ENCODE data around the gene RRP12. TPM values are rescaled to one million over a fixed set of nuclear protein-coding genes. Genes with fewer than 3 reads are reported as not detected.

RRP12 gene
- polyA plus RNA-seq, 1 of the 3 experiments (the other 2 are of a cell fraction): 46.4 TPM

DNA sequence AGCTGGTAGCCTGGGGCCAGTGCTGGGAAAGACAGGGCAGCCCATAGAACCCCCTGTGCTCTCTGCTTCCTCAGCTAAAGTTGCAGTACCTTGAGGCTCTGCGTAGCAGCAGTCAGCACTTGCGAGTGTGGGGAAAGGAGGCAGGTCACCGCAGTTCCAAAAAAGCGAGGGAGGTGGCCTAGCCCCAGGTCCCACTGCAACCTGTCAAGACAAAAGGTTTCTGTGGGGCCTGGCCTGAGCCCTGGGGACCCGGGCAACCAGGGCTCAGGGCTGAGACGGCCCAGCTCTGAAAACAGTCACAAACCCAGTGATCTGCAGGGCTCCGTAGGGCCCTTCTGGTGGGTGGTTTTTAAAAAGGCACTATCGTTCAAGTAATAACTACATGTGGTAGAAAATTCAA, 19.5 kb downstream of the RRP12 start:
- ChIA-PET POLR2A (no interaction called here), CTCF (interaction anchor here (0.8 to 1.3 kb wide), 2 partner anchors 12 to 19 kb away, joined by 3 read pairs; partner anchors contain the start of gene RRP12)
- H3K4me2 ChIP-seq: no peak overlapping the region
- TF ChIP-seq MXI1 (IDR thresholded peaks at IDR 0.05; ENCODE audit: low read depth, low read length) (no peak), JUND (IDR thresholded peaks at IDR 0.05) (no peak)
- TF ChIP-seq, protein P1, sequence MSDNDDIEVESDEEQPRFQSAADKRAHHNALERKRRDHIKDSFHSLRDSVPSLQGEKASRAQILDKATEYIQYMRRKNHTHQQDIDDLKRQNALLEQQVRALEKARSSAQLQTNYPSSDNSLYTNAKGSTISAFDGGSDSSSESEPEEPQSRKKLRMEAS (IDR thresholded peaks at IDR 0.05; ENCODE audit: low read depth): no peak
- no peaks in the 10 kb centered on the region for H3K9me2 ChIP-seq
- peaks cover 20 to 65% of the 10 kb centered on the region in 2 experiments for H3K36me3 ChIP-seq (replicated peaks in 1 of 2; ENCODE audit: control insufficient read depth in 1 of 2, insufficient read depth in 2 of 2, low read length in 1 of 2)
- no peaks in the 10 kb centered on the region for H3K4me1 ChIP-seq (ENCODE audit: control insufficient read depth in 1 of 2, insufficient read depth in 2 of 2, low read depth in 1 of 2, low read length in 1 of 2)
- H3K27ac ChIP-seq (ENCODE audit: low read depth in 2 of 2, low read length in 1 of 2): no peak overlapping the region
- H3K27me3 ChIP-seq (ENCODE audit: insufficient read depth): no peaks in the 10 kb centered on the region
- H3F3A ChIP-seq (replicated peaks; ENCODE audit: insufficient read depth): no peaks in the 10 kb centered on the region
- DNase-seq: no peak
- no peaks in the 10 kb centered on the region for H3K9me3 ChIP-seq
- no peak overlapping the region for H3K4me3 ChIP-seq (ENCODE audit: low read depth in 2 of 2, low read length in 1 of 2)
- no peak overlapping the region for H3K9ac ChIP-seq
- H2AFZ ChIP-seq (ENCODE audit: low read depth): no peak overlapping the region
- H3K79me2 ChIP-seq (ENCODE audit: insufficient read depth): no peaks in the 10 kb centered on the region
- H4K20me1 ChIP-seq (ENCODE audit: insufficient read depth): no peaks in the 10 kb centered on the region
- WGBS (ENCODE audit: low lambda C conversion rate): 87% methylated on average over 8 of the region's 8 CpGs

DNA sequence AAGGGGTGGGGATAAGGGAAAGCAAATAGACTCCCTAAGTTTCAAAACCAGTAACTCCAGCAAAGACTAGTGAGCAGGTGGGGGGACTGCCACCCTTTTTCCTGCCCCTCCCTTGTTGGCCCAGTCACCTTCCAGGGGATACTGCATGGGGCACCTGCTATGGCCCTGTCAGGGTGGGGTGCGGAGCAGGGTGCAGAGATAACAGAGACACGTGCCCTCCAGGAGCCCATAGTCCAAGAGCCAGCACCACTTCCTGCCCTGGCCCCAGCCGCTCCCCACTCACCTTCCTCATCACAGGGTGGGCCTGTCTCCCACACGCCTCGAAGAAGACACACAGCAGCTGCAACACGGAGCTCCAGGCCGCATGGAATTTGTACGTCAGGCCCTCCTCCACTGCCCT, 20.6 kb downstream of the RRP12 start:
- TF ChIP-seq, protein P2, sequence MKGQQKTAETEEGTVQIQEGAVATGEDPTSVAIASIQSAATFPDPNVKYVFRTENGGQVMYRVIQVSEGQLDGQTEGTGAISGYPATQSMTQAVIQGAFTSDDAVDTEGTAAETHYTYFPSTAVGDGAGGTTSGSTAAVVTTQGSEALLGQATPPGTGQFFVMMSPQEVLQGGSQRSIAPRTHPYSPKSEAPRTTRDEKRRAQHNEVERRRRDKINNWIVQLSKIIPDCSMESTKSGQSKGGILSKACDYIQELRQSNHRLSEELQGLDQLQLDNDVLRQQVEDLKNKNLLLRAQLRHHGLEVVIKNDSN (IDR thresholded peaks at IDR 0.05; ENCODE audit: borderline replicate concordance, low read depth): no peak
- no peak for TF ChIP-seq POLR2AphosphoS5 (IDR thresholded peaks at IDR 0.05; ENCODE audit: low read depth, low read length)
- no peak for TF ChIP-seq ELF1 (IDR thresholded peaks at IDR 0.05)
- TF ChIP-seq, protein P3, sequence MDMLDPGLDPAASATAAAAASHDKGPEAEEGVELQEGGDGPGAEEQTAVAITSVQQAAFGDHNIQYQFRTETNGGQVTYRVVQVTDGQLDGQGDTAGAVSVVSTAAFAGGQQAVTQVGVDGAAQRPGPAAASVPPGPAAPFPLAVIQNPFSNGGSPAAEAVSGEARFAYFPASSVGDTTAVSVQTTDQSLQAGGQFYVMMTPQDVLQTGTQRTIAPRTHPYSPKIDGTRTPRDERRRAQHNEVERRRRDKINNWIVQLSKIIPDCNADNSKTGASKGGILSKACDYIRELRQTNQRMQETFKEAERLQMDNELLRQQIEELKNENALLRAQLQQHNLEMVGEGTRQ (IDR thresholded peaks at IDR 0.05; ENCODE audit: borderline replicate concordance, low read depth, low read length): no peak
- no peak for TF ChIP-seq NRF1 (IDR thresholded peaks at IDR 0.05; ENCODE audit: low read depth, low read length)
- TF ChIP-seq FOSL2 (IDR thresholded peaks at IDR 0.05; ENCODE audit: borderline replicate concordance, low read depth): no peak
- no peak for TF ChIP-seq RFX5 (IDR thresholded peaks at IDR 0.05; ENCODE audit: low read length)
- no peak for TF ChIP-seq RXRA (IDR thresholded peaks at IDR 0.05; ENCODE audit: borderline replicate concordance, low read depth)
- TF ChIP-seq, protein P4, sequence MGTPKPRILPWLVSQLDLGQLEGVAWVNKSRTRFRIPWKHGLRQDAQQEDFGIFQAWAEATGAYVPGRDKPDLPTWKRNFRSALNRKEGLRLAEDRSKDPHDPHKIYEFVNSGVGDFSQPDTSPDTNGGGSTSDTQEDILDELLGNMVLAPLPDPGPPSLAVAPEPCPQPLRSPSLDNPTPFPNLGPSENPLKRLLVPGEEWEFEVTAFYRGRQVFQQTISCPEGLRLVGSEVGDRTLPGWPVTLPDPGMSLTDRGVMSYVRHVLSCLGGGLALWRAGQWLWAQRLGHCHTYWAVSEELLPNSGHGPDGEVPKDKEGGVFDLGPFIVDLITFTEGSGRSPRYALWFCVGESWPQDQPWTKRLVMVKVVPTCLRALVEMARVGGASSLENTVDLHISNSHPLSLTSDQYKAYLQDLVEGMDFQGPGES (IDR thresholded peaks at IDR 0.05; ENCODE audit: low read depth, low read length): no peak
- no peak for TF ChIP-seq RCOR1 (IDR thresholded peaks at IDR 0.05; ENCODE audit: low read length)
- no peak for TF ChIP-seq GABPA (IDR thresholded peaks at IDR 0.05; ENCODE audit: low read depth)
- no peak for TF ChIP-seq FOXM1 (IDR thresholded peaks at IDR 0.05; ENCODE audit: low read depth)
- TF ChIP-seq, protein P1 (IDR thresholded peaks at IDR 0.05; ENCODE audit: low read depth): no peak
- TF ChIP-seq GATA2 (CRISPR knock-in tag; IDR thresholded peaks at IDR 0.05): no peak
- Histone ChIP-seq H3F3A (replicated peaks; ENCODE audit: insufficient read depth) (no peaks in the 10 kb centered on the region), H3K9me2 (no peaks in the 10 kb centered on the region), H3K36me3 (replicated peaks in 1 of 2; ENCODE audit: control insufficient read depth in 1 of 2, insufficient read depth in 2 of 2, low read length in 1 of 2) (peaks cover 15 to 60% of the 10 kb centered on the region in 2 experiments), H3K79me2 (ENCODE audit: insufficient read depth) (no peaks in the 10 kb centered on the region), H3K4me1 (ENCODE audit: control insufficient read depth in 1 of 2, insufficient read depth in 2 of 2, low read depth in 1 of 2, low read length in 1 of 2) (no peaks in the 10 kb centered on the region), H3K4me3 (ENCODE audit: low read depth in 2 of 2, low read length in 1 of 2) (no peak overlapping the region), H3K4me2 (no peak overlapping the region), H3K9ac (no peak overlapping the region), H3K27ac (ENCODE audit: low read depth in 2 of 2, low read length in 1 of 2) (no peak overlapping the region), H3K9me3 (no peaks in the 10 kb centered on the region), H3K27me3 (ENCODE audit: insufficient read depth) (no peaks in the 10 kb centered on the region), H4K20me1 (ENCODE audit: insufficient read depth) (no peaks in the 10 kb centered on the region), H2AFZ (ENCODE audit: low read depth) (no peak overlapping the region)
- ChIA-PET POLR2A (no interaction called here), CTCF (interaction anchor here (1.1 kb wide), 1 partner anchor 102 kb away, joined by 4 read pairs; no protein-coding TSS in a partner anchor)
- DNase-seq: no peak
- WGBS (ENCODE audit: low lambda C conversion rate): 100% methylated on average over 2 of the region's 8 CpGs
